SH-SY5Y (cell line): ENCODE results near the gene RHBDF2.

Experiments used
- GATA2 ChIP-seq: IDR thresholded peaks from 2 replicates; pipeline ENCODE4 v1.6.1; 2011; ENCODE audit warnings: mild to moderate bottlenecking, low read depth, low read length
- GATA3 ChIP-seq: IDR thresholded peaks from 2 replicates; pipeline ENCODE4 v1.6.1; 2011; ENCODE audit warnings: low read depth, mild to moderate bottlenecking, low read length, moderate library complexity

GRCh38 chr17:76477576-76477975 is 23.6 kb downstream of the RHBDF2 start:
- TF ChIP-seq GATA3 = no peak
- TF ChIP-seq GATA2 = no peak
